ENCODE results near the gene ATG4B.

The ATG4B gene

DNA sequence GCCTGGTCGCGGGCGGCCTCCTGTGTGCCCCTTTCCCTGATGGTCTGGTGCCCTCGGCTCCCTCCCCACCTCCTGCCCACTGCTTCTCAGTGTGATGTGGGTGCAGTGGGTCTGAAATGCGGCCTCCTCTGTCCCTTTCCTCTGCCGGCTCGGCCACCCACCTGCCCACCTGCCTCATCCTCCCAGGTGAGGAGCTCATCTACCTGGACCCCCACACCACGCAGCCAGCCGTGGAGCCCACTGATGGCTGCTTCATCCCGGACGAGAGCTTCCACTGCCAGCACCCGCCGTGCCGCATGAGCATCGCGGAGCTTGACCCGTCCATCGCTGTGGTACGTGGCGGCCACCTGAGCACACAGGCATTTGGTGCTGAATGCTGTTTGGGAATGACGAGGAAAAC lies 30.9 kb downstream of the ATG4B start:
- FAIRE-seq, result no peak

DNA sequence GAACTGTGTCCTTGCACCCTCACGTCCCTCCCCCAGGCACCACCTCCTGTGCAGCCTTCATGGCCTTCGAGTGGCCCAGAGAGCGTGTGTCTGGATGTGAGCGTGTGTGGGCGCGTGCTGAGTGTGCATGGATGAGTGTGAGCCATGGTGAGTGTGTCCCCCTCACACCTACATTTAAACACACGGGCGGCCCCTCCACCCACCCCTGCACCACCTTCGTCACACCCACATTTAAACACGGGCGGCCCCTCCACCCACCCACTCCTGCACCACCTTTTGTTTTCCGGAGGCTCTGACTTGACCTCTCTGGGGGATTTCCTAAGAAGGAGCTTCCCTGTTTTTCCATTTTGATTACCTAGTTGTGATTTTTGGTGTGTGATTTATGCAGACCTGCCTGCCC lies 31.3 kb downstream of the ATG4B start:
- no peak for FAIRE-seq

DNA sequence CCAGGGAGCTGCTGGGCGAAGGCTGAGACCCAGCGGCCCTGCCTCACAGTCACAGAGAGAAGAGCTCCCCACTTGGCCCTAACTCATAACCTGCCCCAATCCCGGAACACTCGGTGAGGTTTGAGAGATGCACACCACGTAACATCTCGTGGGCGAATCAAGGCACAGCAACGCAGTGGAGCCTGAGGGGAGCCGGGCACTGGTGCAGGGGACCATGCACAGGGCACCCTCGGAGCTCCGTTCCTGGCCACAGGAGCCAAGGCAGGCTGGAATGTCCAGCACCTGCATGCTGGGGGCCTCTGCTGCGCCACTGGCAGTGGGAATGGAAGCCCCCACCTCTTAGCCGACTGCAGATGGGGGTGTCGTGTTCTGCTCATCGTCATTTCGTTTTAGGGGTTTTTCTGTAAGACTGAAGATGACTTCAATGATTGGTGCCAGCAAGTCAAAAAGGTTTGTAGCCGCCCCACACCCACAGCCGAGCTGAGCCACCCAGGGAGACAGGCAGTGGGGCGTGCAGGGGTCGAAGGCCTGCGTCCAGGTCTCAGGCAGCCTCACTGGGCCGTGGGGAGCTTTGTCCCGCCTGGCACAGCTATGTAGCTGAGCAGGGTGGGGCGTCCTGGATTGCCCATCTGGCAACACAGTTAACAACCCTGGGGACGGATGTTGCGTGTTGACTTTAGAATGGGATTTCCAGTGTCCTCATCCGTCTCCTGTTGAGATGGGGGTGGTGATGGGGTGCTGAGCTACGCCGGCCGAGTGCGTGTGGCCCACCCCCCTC lies 33.0 kb downstream of the ATG4B start:
- FAIRE-seq, result no peak

DNA sequence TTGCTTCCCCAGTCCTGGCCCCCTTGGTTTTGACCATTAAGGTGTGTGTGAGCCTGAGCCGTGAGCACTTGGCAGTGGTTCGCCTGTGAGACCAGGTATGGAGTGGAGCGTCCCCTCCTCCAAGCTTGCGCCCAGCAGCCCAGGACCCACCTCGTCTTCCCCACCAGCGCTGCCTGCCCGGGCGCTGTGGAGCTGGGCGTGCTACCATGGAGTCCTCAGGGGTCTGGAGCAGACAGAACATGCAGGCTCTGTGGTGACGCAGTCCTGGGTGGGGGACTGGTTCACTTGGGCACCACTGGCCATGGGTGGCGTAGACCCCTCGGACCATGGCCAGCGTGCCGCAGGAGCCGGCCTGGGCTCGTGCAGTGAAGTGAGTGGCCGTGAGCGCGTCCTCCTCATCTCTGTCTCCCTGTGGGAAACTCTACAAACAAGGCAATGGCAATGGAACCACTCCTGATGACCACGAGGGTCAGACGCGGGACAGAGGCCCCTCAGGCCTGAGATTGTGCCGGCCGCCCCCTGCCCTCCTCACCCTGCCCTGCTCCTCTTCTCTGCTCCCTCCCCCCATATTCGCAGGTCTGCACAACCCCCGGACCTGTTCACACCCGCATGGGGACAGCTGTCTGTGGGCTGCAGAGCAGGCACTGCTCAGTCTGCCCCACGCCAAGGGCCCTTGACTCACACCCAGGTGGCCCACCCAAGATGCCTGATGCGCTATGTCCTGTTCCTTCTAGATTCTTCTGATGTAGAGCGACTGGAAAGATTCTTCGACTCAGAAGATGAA lies 34.2 kb downstream of the ATG4B start:
- FAIRE-seq, result no peak

DNA sequence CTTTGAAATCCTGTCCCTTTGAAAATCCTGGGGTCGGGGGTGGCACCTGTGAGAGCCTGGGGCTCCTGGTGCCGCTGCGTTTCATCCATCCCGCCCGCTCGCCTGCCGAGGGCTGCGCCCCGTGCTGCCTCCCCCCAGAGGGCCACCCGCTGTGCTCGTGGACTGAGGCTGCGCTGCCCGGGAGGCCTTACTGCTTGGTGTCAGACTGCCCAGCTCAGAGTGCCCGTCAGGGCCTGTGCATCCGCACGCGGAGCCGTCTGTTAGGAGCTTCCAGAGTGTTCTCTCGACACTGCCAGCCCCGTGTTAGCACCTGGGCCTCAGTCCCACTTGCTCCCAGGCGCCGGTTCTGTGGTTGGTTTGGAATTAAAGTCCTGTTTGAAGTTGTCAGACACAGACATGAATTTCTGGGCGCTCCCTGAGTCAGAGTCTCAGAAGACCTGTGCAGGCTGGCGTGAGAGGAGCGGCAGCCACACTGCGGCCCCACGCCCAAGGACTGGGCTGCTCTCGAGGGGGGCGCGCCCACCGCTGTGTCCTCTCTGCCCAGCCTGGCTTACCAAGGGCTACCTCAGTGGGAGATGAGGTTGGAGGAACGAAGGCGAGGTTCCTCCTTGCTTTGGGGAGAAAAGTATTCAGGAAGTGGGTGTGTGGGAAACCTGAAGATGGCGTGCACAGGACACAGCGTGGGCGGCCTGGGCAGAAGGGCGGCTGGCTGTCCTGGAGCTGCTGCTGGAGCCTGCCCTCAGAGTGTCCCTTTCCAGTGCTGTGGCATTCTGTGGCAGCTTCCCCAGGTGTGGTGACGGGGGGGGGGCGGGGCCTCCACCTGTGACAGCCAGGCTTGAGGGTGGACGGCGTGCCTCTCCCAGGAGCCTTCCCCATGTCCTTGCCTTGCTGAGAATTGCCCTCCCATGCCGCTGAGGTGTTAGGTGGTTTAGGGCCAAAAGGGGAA lies 35.0 kb downstream of the ATG4B start:
- no peak for FAIRE-seq

DNA sequence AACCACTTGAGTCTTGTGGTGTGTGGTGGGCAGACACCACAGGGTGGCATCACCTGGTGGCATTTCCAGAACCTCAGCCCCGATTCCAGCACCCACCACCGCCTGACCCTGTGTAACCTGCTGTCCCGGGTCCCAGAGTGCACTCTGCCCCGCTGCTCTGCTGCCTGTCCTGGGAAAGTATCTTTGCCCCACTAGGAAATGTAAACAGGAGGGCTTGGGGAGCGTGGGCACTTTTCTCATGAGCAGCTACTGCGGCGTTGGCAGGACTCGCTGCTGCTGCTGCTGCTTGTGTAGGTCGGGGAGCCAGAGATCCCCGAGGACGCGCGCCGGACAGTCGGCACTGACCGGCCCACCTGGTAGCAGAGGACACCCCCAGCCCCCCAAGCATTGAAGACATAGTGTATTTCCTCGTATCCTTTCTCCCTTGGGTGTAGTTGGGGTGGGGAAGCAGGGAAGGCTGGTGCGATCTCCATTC lies 35.7 kb downstream of the ATG4B start:
- no peak for FAIRE-seq

DNA sequence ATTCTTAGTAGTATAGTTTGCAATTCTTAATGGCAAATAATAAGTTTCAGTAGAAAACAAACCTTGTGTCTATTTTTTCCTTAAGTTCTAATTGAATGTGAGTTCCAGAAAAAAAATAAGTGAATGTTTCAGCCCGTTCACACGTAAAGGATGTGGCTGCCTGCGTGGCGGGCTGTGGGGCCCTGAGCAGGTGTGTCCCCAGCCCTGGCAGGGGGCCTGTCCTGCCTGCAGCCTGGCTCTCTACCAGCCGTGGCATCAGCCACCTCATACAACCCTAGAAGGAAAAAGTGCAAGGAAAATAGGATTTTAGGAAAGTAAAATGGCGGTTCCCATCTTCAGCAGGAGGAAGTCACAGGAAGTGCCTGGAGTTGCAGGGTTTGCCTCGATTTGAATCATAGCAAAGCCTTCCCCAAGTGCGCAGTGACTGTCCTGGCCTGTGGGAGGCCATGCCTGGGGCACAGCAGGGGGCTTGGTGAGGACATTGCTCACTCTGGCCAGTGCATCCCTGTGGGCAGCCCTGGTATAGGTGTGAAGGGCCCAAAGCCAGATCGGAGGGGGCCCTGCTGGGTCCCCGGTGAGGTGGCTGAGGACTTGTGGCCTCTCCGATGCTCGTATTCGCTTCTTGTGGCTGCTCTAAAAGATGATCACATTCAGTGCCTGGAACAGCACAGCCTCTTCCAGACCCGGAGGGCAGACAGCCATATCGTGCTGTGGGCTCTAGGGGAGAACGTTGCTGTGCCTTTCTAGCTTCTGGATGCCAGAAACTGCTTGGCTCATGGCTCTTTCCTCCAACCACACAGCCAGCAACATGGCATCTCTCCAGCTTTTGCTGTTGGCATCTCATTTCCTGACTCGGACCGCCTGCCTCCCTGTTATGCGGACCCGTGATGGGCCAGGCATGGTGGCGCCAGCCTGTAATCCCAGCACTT lies 36.6 kb downstream of the ATG4B start:
- FAIRE-seq, result no peak

DNA sequence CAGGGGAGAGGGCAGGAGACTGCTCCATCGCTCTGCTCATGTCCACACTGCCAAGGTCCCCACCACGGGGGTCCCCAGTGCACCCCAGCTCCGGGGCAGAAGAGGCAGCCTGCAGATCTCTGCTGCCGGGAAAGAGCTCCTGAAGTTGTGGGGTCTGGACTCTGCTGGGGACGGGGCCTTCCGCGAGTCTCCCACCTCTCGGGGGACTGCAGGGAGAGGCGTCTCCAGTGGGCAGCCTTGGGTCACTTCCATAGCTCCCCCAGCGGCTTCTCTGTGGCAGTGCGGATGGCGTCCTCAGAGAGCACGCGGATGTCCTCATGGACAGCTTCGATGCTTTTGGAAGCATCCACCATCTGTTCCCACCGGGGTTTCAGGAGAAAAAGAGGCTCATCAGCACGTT lies 38.4 kb downstream of the ATG4B start:
- FAIRE-seq, result no peak

DNA sequence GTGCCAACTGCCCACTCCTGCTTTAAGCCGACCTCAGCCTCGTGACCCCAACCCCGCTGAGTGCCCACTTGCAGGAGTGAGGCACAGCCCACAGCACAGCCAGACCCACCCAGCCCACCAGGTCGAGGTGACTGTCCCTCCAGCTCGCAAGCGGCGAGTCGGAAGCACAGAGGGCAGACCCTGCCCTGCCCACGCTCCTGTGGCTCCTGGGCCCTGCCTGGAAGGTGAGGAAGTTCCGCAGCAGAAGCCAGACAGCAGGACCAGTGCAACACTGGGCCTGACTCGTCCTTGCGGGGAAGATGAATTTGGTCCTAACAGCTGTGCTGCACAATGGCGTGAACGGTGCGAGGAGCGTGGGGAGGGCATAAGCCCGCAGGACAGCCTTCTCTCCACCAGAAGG lies 39.2 kb downstream of the ATG4B start:
- no peak for FAIRE-seq

DNA sequence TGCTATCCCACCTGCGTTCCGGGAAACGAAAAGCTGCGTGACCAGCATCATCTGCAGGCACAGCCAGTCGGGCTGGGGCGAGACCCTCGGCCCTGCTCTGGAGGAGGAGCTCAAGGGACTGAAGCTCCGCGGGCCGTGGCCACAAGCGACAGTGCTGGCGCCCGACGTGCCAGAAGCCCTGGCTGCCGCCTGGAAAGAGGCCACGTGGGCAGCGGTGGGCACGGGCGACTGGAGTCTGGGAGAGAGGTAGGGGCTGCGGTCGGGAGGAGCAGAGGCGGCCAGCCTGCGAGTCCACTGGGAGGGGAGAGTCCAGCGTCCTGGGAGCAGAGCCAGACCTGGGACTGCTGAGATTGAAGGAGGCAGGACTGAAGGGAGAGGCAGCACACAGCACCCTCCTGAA lies 39.9 kb downstream of the ATG4B start:
- no peak for FAIRE-seq

DNA sequence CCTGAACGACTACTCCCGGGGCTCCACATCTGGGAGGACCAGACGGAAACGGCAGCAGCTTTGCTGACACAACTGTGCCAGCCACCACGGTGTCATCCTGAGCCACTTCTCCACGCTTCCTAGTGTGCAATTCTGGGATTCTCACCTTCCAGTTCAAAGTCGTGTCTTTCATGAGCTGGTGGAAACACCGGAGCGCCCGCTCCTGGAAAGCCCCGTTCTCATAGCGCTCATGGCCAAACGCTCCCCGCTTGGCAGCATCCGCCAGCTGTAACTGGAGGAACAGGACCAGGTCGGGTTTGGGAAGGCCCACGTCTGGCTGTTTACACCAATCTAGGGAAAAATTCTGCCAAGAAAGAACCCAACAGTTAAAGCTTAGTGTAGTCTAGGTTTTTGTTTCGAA lies 40.8 kb downstream of the ATG4B start:
- no peak for FAIRE-seq

DNA sequence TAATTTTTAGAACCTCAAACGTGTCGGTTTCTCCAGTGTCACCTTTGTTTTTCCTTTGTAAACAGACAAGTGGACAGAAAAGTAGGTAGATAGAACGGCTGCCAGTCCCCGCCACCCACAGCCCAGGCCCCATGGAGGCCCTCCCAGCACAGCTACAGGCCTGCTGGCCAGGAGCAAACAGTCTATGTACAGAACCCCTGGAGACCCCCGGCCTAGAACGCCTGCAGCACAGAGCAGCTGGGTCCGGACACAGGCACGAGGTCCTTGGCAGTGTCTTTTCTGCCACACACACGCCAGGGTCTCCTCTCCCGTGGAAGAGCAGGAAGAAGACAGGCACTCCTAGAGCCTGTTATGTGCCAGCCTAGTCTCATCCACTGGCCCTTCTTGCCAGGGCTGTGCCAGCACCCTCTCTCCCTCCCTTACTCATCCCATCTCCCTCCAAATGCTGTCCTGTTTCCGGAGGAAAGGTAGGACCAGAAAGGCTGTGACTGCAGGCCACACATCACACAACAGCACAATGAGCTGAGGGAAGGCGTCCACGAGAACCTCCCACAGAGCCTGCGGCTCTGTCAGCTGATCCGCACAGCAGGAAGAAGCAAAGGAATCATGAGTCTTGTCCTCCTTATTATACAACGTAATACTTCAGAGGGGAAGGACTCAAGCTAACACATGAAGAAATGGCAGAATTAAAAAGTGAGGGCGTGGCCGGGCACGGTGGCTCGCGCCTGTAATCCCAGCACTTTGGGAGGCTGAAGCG lies 41.5 kb downstream of the ATG4B start:
- no peak for FAIRE-seq

DNA sequence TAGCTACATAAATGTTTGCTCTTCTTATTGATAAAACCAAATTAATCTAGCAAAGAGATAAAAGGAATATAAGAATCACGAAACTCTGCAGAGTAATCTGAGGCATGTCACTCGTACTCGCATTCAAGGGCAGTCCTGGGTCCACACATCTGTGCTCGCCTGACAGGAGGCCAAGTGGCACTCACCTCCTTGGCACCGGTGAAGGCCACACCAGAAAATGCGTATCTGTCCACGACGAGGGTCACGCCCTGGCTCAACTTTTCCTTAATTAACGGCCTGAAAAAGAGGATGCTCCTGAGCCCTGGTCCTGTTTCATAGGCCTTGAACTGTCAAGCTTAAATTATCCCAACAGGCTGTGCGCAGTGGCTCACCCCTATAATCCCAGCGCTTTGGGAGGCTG lies 42.6 kb downstream of the ATG4B start:
- no peak for FAIRE-seq

DNA sequence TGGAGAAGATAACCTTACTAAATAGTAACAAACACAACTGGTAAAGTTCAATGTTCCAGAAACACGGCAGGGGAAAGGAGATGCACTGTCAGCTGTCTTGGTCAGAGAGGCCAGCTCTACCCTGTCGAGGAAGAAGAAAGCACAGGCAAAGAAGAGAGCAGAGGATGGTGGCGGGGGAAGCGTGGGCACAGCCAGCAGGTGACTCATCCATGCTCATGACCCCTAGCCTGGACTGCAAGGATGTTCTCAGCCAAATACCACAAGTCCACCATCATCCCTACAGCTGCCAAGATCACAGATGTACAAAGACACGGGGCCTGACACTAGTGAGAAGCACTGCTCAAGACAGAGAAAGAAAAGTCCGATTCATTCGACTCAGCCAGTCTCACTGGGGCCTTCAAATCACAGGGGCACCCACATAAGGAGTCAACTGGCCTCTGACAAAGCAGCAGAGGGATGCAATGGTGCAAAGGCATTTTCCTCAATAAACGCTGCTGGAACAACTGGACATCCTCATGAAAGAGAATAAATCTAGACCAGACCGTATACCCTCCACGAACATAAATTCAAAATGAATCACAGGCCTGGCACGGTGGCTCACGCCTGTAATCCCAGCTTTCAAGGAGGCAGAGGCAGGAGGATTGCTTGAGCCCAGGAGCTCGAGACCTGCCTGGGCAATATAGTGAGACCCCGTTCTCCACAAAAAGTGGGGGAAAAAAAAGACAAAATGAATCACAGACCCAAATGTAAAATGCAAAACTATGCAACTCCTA lies 43.5 kb downstream of the ATG4B start:
- FAIRE-seq, result no peak

DNA sequence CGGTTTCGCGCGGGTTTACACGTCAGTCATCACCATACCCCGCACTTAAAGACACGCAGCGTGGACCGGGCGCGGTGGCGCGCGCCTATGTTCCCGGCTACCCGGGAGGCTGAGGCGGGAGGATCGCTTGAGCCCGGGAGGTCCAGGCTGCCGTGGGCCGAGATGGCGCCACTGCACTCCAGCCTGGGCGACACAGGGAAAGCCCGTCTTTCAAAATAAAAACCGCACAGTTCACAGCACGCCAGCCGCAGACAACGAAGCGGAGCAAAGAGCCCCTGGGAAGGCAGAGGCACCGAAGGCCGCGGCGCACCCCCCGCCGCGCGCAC lies 48.8 kb downstream of the ATG4B start:
- no peak for FAIRE-seq

DNA sequence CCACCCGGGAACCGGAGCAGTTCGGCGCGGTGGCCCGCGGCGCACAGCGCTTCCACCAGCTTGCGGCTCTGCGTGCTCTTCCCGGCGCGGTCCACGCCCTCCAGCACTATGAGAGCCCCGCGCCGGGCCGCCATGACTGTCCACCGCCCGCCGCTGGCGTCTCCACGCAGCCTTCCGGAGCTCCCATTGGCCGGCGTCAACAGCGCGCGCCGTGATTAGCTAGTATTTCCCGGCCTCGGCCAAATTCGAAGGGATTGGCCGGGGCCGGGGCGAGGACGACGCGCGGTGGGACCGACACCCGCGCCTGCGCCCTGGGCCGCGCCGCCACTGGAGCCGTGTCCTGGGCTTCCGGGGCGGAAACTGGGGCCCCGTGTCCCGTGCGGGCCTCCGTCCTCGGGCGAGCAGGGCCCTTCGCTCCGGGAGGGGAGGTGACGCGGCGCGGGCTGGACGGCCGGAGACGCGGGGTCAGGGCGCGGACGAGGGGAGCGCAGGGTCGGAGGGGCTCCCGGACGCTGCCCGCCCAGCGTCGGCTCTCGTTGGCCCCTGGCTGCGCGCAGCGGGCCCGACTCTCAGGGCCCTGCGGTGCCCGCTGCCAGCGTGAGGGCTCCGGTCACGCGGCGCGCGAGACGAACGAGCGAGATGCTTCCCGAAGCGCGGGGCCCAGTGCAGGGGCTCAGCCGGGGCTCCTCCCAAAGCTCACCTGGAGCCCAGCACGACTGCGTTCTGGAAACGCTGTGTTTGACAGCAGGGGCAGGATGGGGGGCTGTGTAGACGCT lies 49.3 kb downstream of the ATG4B start, which contains the start of gene DTYMK:
Gene DTYMK, minus strand, starts transcription at position 166 of the 776 bp plus-strand sequence. Its CDS starts 32 bp downstream, at position 134.
- FAIRE-seq, result no peak

DNA sequence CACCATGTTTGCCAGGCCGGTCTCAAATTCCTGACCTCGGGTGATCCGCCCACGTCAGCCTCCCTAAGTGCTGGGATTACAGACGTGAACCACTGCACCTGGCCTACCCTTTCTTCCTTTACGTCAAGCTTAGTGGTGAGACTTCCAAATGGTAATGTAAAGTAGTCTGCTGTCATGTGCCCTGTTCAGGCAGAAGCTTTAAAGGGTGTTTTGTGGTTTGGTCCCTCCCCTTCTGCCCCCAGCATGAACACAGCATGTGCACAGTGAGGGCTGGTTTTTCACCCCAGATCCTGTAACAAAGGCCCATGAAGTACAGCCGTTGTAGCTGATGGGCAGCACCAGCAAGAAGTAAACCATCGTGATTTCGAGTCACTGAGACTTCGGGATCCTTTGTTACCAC lies 51.8 kb downstream of the ATG4B start:
- no peak for FAIRE-seq

DNA sequence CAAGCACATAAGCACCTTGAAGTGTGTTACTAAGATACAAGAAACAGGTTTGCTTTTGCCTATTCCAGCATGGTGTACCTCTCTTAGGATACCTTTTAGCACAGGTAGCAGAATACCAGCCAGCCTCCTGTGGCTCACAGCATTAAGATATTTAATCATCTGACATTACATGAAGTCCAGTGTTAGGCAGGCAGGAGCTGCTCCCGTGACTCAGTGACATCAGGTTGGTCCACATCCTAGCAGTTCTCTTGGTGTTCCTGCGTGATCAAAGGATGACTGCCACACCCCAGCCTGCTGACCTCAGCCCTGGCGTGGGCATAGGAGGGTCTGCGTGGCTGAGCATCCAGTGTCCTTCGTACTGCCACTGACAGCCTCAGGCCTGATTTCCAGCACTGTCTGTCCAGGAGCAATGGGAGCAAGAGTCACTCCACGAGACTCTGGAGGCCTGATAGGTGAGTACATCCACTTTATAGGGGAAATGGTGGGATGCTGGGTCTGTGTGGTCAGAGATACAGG lies 52.8 kb downstream of the ATG4B start:
- FAIRE-seq, result no peak

DNA sequence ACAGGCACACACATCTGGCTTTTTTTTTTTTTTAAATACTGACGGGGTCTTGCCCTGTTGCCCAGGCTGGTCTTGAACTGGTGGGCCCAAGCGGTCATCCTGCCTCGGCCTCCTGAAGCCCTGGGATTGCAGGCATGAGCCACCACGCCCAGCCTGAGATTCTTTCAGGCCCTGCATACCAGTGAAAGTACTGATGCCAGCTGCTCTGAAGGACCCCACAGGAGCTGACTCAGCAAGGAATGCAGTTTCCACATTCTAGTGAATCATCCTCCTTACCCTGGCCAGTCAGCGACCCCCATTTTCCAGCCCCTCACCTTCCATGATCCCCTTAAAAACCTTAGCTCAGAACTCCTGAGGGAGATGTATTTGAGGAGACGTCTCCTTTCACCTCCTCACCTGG lies 55.0 kb downstream of the ATG4B start:
- no peak for FAIRE-seq

Measured in endometrium (tissue), 2 donors.